Measurements from ENCODE around the gene BABAM2. TPM values are rescaled to one million over a fixed set of nuclear protein-coding genes. Genes with fewer than 3 reads are reported as not detected.

The BABAM2 gene
- total RNA-seq, 3 donors from 2014 or later: 34.8 to 42.4 (median 41.3) TPM

DNA sequence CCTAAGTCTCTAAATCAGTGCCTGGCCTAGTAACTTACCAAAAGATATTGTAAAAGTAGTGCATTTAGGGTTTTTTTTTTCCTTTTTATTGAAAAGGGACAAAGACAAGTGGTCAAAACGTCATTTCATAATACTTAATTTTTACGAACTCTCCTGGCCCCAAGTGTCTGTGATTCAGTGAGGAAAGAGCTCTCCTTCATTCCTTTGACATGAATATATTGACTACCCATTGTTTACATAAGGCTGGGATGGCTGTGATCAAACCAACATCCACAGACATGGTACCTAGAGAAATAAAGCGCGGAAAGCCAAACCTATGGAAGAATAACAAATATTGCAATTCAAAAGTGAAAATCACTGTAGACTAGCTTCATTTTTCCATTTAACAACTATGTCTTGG lies 198.4 kb downstream of the BABAM2 start:
- Histone ChIP-seq H3K4me3 (no peak overlapping the region), H3K9me3 (no peaks in the 10 kb centered on the region), H3K4me1 (ENCODE audit: low read depth) (no peaks in the 10 kb centered on the region), H3K36me3 (ENCODE audit: low read depth) (no peaks in the 10 kb centered on the region)
- intact Hi-C loops (cut with DNase I, micrococcal nuclease): no loop called here
- no peak for DNase-seq
- no peak for TF ChIP-seq CTCF (IDR thresholded peaks at IDR 0.05)
- ATAC-seq: no peak

DNA sequence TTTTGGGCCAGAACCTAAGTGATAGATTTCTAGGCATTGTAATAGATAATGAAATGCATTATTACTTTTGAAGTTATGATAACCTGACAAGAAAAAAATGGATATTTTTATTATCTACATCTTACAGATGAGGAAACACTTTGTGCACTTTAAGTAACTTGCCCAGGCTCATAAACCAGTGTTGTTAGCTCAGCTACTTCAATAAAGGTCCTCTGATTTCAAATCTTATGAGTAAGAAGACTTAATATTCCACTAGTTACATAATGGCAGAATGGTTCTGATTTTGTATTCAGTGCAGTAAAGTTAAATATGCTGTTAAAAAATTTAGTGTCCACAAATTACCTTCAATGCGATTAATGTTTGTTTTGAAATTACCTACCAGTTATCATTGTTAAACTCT lies 199.0 kb downstream of the BABAM2 start:
- no peak overlapping the region for H3K4me3 ChIP-seq
- no peaks in the 10 kb centered on the region for H3K36me3 ChIP-seq (ENCODE audit: low read depth)
- ATAC-seq (no peak), DNase-seq (no peak)
- no peak for TF ChIP-seq CTCF (IDR thresholded peaks at IDR 0.05)
- intact Hi-C loops (cut with DNase I, micrococcal nuclease): no loop called here
- H3K4me1 ChIP-seq (ENCODE audit: low read depth): no peaks in the 10 kb centered on the region
- H3K9me3 ChIP-seq: no peaks in the 10 kb centered on the region

- intact Hi-C loops (cut with DNase I, micrococcal nuclease): no loop called here
- ATAC-seq: no peak
- Histone ChIP-seq H3K9me3 (no peaks in the 10 kb centered on the region), H3K36me3 (ENCODE audit: low read depth) (no peaks in the 10 kb centered on the region), H3K4me3 (no peak overlapping the region), H3K4me1 (ENCODE audit: low read depth) (no peaks in the 10 kb centered on the region)
- no peak for DNase-seq
- no peak for TF ChIP-seq CTCF (IDR thresholded peaks at IDR 0.05)
Observed at GRCh38 chr2:28093308-28093707, 202.8 kb downstream of the BABAM2 start.

DNA sequence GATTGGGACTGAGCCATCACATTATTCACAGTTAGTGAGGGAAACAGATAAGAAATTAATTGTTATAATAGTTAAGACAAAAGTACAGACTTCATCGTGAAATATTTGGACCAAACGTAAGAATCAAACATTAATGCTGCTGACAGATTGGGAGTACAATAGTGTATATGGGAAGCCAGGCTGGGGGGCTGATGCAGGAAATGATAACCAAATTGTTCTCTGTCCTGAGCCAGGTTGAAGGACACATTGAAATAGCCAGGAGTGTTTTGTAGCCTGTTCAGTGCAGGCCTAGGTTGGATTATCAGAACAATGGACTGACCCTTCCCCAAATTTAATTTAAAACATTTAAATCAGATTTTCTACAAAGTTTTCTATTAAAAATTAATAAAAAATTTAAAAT lies 203.2 kb downstream of the BABAM2 start:
- no peak for DNase-seq
- H3K4me1 ChIP-seq (ENCODE audit: low read depth): no peaks in the 10 kb centered on the region
- no peaks in the 10 kb centered on the region for H3K9me3 ChIP-seq
- intact Hi-C loops (cut with DNase I, micrococcal nuclease): no loop called here
- H3K36me3 ChIP-seq (ENCODE audit: low read depth): no peaks in the 10 kb centered on the region
- TF ChIP-seq CTCF (IDR thresholded peaks at IDR 0.05): no peak
- no peak overlapping the region for H3K4me3 ChIP-seq
- no peak for ATAC-seq

- H3K9me3 ChIP-seq: no peaks in the 10 kb centered on the region
- intact Hi-C loops (cut with DNase I, micrococcal nuclease): no loop called here
- TF ChIP-seq CTCF (IDR thresholded peaks at IDR 0.05): no peak
- no peak overlapping the region for H3K4me3 ChIP-seq
- H3K36me3 ChIP-seq (ENCODE audit: low read depth): no peaks in the 10 kb centered on the region
- H3K4me1 ChIP-seq (ENCODE audit: low read depth): no peaks in the 10 kb centered on the region
- DNase-seq (no peak), ATAC-seq (peak; percentile 54)
Observed at GRCh38 chr2:28094739-28095138, 204.2 kb downstream of the BABAM2 start.

GRCh38 chr2:28095622-28096021 lies 205.1 kb downstream of the BABAM2 start:
- no peak for DNase-seq
- intact Hi-C loops (cut with DNase I, micrococcal nuclease): no loop called here
- no peaks in the 10 kb centered on the region for H3K9me3 ChIP-seq

More at GRCh38 chr2:28095622-28096021, 205.1 kb downstream of the BABAM2 start:
- ATAC-seq: no peak
- Histone ChIP-seq H3K36me3 (ENCODE audit: low read depth) (no peaks in the 10 kb centered on the region), H3K4me1 (ENCODE audit: low read depth) (no peaks in the 10 kb centered on the region), H3K4me3 (no peak overlapping the region)
- TF ChIP-seq CTCF (IDR thresholded peaks at IDR 0.05): no peak

All from mucosa of descending colon (tissue), 3 donors.